Epidermal melanocyte (primary cell): Measurements from ENCODE around the gene PROKR2.

Source experiments
- DNase-seq: peaks from one replicate; pipeline ENCODE4 v3.0.0; 2011; ENCODE audit warnings: low spot score; ENCODE audit not compliant: insufficient read length

PROKR2 gene

DNA sequence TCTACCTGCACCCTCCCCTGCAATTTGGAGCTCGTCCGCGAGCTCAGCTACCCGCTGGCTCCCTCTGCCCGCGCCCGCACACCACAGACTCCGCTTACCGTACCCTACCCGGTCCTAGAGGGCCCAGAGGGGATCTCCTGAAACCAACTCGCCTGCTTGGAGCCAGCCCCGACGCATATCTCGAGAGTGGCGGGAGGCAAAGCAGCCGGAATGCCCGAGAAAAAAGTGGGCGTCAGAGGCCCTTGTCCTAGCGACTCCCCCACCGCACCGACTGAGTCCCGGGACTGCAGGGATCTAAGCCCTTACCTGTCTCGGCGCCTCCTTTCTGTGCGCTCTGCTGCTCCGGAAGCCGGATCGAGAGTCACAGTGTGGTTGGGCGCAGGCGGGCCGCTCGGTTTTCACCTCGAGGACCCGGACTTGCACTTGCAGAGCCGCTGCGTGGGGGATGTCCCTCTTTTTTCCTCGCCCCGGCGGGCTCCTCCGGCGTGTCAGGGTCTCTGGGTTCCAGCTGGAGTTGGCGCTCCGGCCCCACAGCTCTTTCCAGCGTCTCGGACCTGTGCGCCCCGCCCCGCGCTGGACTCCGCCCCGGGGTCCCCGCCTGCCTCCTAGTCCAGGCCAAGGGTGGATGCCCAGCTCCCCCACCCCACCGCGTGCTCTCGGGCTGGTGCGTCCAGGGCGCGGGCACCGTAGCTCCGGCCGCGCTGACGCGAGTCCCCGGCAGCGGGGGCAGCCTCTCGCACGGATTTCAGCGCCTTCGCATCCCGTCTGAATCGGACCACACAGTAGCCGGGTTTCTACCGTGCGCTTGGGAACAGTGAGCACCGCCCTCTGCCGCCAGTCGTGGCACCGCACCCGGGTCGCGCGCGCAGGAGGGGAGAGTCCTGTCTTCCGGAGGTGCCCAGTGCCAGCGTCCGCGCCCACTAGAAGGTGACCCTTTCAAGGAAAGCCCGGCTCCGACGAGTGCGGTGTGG lies at the start of gene PROKR2:
Gene PROKR2 (minus strand): TSS at position 767 of the 971 bp plus-strand sequence. CDS start 2,585 bp downstream, outside the sequence.
- no peak for DNase-seq

GRCh38 chr20:5364997-5365597 lies 48.3 kb upstream of the PROKR2 start:
- DNase-seq: no peak

- DNase-seq: no peak
Measured at GRCh38 chr20:5364136-5364821, 47.5 kb upstream of the PROKR2 start.

DNA sequence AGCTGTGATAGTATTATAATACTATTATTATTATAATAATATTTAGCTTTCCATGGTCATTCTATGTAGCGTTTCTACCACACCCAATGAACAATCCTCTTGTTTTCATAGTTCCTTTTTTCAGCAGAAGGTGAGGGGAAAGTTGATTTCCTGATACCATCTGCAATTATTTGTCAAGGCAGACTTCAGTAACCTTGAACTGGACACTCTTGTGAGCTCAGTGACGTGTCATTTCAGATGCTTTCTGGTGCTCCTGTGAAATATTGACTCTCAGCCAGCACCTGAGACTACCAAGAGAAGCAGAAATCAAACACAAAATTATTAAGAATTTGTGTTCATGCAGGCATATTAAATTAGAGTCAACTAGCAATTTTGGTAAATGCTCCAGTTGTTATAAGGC lies 46.0 kb upstream of the PROKR2 start:
- no peak for DNase-seq

DNA sequence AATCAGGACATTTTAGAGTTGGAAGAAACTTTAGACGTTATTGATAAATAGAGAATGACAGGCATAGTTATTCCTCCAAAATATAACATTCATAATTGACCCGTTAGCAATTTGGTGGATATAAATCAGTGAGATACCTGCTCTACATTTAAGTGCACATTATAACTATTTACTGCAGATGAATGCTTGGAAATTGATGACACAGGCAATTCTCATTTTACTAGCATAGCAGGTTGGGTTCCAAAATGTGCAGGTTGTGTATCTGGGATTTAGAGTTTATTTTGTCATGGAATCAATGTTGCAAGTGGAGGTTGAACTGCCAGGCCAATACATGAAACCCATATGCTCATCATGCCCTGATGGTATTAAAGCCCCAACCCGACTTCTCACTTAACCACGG lies 44.4 kb upstream of the PROKR2 start:
- DNase-seq: no peak

GRCh38 chr20:5357946-5358345 lies 41.2 kb upstream of the PROKR2 start:
- DNase-seq: no peak

DNA sequence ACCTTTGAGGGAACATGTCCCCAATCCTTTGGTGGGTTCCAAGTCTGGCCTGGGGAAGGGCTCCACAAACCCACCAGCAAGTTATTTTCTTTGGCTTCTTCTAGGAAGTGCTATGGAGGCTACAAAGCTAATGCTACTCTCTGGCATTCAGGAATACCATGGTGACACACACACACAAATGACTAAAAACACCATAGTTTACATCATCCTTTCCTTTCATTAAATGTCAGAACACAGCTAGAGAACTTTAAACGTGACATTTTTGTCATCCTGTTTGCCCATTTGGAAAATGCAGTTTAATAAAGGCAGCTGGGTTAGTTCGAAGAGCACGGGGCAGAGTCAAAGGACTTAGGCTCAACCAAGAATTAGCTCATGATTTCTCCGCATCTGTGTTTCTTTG lies 40.2 kb upstream of the PROKR2 start:
- DNase-seq: no peak

GRCh38 chr20:5354901-5355300 lies 38.1 kb upstream of the PROKR2 start:
- DNase-seq: no peak

DNA sequence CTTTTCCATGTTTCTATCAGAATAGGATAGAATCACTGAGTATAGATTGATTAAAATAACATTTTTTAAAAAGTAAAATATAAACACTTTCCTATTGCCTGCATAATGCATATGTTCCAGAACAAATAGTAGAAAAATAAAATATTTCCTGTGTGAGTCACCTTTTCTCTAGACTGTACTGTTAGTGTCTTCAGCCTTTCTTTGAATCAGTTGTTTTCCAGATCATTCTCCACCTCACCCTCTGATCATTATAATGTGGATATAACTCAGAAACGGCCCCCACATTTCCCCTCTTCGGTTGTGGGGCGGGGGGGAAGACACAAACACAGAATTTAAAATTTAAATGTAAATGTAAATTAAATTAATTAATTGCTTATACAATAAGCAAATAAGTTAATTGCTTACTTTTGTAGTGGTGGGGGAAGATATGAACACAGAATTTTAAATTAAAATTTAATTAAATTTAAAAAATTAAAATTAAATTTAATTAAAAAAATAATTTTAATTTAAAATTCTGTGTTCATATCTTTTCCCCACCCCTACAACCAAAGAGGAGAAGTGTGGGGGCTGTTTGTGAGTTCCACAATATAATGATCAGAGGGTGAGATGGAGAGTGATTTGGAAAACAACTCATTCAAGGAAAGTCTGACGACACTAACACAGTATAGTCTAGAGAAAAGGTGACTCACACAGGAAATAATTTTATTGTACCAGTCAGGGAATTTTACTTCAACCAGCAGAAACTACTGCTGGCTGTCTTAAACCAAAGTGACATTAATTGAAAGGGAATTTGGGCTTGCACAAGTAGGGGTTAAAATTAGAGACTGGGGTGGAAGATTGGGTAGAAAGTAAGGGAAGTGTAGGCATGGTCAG lies 37.1 kb upstream of the PROKR2 start:
- no peak for DNase-seq

DNA sequence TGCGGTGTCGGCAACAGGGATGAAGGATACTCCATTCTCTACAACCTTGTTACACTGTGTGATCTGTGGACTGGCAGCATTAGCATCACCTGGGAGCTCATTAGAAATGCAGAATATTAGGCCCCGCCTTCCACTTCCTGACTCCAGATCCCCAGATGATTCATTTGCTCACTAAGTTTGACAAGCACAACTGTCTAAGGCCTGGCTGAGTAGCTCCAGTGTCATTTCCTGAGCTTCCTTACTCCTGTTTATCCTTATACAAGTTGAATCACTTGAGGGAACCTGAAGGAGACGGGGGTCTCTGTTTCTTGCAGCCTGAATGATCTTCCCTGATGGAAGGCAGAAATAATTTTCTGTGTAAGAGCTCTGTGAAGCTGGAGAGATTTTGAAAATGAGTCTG lies 32.7 kb upstream of the PROKR2 start:
- DNase-seq: no peak

DNA sequence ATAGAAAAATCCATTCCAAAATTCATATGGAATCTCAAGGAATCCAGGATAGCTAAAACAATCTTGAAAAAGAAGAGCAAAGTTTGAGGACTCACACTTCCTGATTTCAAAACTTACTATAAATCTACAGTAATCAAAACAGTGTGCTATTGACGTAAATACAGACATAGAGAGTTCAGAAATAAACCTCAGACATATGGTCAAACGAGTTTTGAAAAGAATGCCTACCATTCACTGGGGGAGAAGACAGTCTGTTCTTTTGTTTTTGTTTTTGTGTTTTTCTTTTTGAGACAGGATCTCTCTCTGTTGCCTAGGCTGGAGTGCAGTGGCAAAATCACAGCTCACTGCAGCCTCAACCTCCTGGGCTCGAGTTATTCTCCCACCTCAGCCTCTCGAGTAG lies 25.3 kb upstream of the PROKR2 start:
- no peak for DNase-seq

- DNase-seq: no peak
Measured at GRCh38 chr20:5331340-5331739, 14.6 kb upstream of the PROKR2 start.

DNA sequence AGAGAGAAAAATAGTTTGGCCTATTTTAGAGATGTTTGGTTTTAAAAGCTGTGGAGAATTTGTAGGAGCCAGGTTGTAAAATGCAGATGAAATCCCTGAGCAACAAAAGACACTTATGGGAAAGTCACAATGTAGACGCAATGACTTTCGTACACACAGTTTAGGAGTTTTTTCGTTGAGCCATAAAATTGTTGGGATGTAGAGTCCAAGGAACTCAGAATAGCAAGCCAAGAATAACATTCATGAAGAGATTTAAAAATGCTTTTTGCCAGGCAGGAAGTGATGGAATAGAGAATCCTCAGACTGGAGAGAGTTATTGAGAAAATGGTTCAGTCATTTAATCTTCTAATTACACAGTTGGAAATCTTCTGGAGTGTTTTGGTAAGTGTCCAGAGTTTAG lies 11.5 kb upstream of the PROKR2 start:
- no peak for DNase-seq

GRCh38 chr20:5327356-5327755 lies 10.6 kb upstream of the PROKR2 start:
- no peak for DNase-seq

DNA sequence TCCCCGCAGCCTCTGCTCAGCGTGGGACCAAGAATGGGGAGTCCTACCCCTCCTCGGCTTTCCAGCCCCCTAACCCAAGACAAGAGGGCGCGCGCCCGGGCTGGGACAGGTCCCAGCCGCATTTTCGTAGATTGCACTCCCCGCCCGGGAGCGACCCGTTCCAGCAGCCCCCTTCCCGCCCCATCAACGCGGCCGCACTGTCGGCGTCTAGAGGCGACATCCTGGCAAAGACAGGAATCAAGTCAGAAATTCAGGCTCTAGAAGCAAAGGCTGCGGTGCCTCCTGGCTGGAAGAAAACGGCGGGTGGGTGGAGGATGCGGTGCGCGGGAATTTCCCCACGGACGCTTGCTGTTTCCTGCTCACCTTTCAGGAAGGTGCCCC lies 957 bp downstream of the PROKR2 start:
- DNase-seq: no peak

DNA sequence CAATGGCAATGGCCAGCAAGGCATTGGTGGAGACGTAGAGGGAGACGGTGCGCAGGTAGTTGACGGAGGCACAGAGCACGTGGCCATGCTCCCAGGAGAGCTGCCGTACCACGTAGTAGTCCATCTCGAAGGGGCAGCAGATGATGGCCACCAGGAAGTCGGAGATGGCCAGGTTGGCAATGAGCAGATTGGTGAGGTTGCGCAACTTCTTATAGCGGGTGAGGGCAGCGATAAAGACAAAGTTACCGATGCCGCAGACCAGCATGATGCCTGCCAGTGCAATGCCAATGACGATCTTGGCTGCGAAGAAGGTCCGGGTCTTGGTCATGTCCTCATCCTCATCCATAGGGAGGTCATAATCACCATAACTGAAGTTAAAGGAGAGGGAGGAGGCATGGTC lies 2.8 kb downstream of the PROKR2 start:
- no peak for DNase-seq

DNA sequence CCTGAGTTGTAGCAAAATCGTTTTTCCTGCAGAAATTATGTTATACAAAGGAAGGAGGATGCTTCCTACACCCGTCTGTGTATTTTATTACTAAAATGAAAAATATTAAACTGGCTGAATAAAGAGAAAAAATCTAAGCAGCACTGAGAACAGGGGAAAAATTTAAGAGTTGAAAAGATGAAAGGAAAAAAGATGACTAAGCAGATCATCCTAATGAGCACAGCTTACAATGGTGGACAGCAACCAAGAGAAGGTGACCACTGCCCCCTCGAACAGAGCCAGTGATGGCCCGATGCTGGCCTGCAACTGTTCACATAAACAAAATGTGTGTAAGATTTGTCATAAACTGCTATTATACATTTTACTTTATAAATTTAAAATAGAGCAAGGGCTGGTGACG lies 4.2 kb downstream of the PROKR2 start:
- no peak for DNase-seq

DNA sequence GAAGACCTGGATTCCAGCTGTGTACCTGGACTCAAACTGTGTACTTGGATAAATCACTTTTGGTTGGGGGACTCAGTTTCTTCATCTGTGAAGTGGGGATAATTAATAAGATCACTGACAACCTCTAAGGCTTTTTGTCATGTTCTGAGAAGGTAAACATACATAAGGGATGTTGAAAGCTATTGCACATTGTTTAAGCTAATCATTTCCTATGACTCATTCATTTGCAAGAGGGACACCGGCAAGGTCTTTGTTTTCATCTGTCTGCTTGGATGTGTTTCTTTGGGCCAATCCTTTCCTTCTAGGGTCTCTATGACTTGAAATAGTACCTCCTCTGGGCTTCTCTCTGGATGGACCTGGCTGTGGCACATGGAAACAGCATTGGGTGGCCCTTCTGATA lies 6.8 kb downstream of the PROKR2 start:
- DNase-seq: no peak

GRCh38 chr20:5298811-5299210 lies 17.9 kb downstream of the PROKR2 start:
- DNase-seq: no peak

DNA sequence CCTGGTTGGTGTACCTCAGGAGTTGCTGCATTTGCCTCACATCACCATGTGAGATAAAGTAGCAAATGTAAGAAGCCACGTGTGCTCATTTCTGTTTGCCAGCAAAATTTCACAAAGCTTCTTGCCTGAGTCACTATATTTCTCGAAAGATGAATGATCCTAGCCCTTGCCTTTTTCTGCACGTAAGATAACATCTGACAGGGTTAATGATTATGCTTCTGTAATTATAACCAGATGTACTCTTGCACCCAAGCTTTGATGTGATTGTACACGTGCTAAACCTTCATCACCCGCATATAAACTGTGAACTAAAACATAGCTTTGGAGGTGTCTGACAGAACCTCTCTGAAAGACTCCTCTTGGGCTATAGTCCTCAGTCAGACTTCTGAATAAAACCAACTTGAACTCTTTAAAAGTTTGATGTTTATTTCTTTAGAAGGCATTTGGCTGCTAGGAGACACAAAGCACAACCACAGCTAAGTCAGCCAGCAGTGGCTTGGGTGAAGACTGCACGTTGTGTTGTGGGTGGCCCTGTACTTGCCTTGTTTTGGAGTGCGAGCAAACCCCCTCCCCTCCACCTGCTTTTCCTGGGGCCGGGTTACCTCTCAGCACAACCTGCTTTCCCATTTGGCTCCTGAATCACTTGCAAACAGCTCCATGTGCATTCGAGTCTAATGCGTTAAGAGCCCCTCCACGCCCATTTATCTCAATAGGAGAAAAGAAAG lies 19.3 kb downstream of the PROKR2 start:
- DNase-seq: no peak

DNA sequence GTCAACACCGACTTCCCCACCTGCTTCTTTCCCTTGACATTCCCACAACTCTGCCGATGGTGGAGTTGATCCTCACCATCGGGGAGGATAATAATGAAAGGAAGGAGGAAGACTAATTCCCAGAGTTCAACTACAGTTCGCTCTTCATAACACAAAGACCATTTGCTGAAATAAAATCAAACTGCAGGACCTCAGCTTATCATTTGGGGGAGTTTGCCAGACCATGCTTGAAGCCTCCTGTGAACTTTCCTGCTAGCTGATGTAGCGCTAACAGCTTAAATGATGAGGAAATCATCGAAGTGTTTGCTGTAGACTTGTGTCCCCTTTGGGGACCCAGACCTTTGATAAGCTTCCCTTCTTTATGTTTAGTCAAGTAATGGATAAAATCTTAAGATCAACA lies 26.2 kb downstream of the PROKR2 start:
- DNase-seq: no peak
